Stimulated activated CD4-positive, alpha-beta T cell treated with anti-CD3 and anti-CD28 coated beads, Interleukin-15, amount 100 ng/mL, for 1 hour (primary cell): ENCODE measurements around the gene ADGRL2.

Experiments used
- DNase-seq, 2 donors: peaks; one replicate each; pipeline ENCODE4 v3.0.0-alpha.2; 2020; ENCODE audit warnings: low read depth in 1 of 2, low spot score in 1 of 2

Gene ADGRL2

GRCh38 chr1:81976539-81976938, 175.8 kb downstream of the ADGRL2 start:
- DNase-seq: no peak

GRCh38 chr1:81978945-81979344, 178.2 kb downstream of the ADGRL2 start:
- DNase-seq: no peak

DNA sequence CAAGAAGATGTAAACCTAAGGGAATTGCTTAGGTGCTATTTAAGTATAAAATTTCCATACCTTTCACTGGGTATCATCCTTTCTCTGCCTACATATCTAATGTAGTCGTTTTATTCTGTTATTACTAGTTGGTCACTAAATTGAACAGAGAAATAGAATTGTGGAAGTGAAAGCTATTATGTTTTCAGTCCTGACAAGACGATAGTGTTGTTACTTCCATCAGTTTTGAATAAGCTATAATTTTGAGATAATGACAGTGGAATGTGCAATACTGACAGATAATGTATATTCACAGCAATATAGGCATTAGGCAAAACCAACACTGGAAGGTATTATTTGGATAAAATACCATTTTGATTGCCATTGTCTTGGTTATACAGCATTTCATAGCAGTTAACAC, 181.8 kb downstream of the ADGRL2 start:
- no peak for DNase-seq

DNA sequence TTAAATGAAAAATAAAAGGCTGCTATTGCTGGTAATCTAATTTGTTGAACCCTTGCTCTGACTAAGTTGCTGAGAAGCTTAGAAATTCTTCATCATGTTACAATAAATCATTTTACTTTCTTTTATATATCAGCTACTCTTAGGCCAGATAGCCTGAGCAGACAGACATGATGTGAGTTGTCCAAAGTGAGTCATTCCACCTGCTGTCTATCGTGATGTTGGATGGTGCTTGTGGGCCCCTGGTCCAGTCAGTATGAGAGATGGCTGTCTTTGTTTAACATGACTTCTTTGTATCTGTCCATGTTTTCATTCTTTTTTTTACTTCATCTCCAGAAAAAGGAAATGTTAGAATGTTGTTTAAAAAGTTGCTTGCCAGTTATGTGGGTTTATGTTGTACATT, 188.8 kb downstream of the ADGRL2 start:
- DNase-seq: no peak

DNA sequence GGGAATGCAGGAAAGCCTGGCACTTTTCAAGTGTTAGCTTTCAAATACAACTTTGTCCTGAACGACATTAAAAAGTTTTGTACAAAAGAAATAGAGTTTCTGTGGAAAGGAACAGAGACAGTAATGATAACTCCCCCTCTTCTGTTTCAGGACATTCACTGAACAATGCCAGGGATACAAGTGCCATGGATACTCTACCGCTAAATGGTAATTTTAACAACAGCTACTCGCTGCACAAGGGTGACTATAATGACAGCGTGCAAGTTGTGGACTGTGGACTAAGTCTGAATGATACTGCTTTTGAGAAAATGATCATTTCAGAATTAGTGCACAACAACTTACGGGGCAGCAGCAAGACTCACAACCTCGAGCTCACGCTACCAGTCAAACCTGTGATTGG, 189.5 kb downstream of the ADGRL2 start:
- DNase-seq: no peak

- no peak for DNase-seq
These were observed 197.4 kb downstream of the ADGRL2 start for GRCh38 chr1:81998165-81998564.

DNA sequence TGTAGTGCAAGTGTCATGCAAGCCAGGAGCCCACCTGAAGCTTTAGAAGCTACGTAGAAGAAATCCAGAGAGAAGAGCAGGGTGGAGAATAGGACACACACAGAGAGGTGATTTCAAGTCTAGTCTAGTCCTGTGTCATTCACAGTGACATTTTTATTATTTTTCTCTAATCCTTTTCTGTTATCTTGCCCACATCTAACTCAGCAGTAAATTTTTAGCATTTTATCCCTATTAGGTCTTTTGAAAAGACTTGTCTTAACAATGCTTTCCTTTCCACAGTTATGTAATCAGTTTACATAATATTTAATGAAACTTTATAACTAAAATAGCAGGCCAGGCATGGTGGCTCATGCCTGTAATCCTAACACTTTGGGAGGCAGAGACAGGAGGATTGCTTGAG, 198.6 kb downstream of the ADGRL2 start:
- DNase-seq: no peak

- DNase-seq: no peak
These were observed 199.5 kb downstream of the ADGRL2 start for GRCh38 chr1:82000221-82000620.

GRCh38 chr1:82001345-82001744, 200.6 kb downstream of the ADGRL2 start:
- DNase-seq: no peak

DNA sequence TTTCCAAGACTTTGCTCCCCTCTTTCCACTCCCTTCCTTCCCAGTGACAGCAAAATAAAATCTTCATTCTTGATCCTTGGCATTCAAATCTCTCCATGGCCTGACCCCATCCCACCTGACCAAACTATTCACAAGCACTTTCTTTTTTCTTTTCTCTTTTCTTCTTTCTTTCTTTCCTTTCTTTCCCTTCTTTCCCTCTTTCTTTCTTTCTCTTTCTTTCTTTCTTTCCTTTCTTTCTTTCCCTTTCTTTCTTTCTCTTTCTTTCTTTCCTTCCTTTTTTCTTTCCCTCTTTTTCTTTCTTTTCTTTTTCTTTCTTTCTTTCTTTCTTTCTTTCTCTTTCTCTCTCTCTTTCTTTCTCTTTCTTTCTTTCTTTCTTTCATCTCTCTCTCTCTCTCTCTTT, 207.1 kb downstream of the ADGRL2 start:
- DNase-seq: no peak

GRCh38 chr1:82013702-82014101, 213.0 kb downstream of the ADGRL2 start:
- DNase-seq: no peak

DNA sequence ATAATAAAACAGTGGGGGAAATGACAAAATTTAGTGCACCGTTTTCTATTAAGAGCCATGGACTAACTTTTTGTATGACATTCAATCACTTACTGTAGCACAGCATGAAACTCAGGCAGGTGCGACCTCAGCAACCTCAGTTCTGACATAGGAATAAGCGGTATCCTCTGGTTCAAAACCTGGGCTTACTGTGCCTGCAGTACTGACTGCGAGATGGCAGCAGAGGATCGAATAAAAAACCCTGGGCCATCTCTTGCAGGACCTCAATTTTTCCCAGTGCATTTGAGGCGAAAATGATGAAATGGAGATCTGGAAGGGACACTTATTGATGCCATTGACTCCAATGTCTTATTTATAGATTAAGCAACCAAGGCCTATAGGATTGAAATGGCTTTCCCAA, 214.7 kb downstream of the ADGRL2 start:
- DNase-seq: no peak

- DNase-seq: no peak
These were observed 217.6 kb downstream of the ADGRL2 start for GRCh38 chr1:82018319-82018718.

GRCh38 chr1:82019508-82019907, 218.8 kb downstream of the ADGRL2 start:
- DNase-seq: no peak

- no peak for DNase-seq
These were observed 230.1 kb downstream of the ADGRL2 start for GRCh38 chr1:82030830-82031229.

- DNase-seq: no peak
These were observed 231.3 kb downstream of the ADGRL2 start for GRCh38 chr1:82032068-82032467.

GRCh38 chr1:82034812-82035211, 234.1 kb downstream of the ADGRL2 start:
- DNase-seq: no peak
